Dendritic cell treated with granulocyte-macrophage colony-stimulating factor and Interleukin-4, amounts not matched to agents 40 ng/mL and 50 ng/mL, for 4 days (primary cell): ENCODE results near the gene TMEM107.
A peak's percentile ranks its signal among the peaks of the same experiment; 100 is the strongest.

ENCODE experiments used
- H3K27ac Mint-ChIP-seq: one replicate; pipeline ENCODE4 v1.8.0; 2022; ENCODE audit warnings: mild to moderate bottlenecking, mixed read lengths
- H3K27me3 Mint-ChIP-seq: one replicate; pipeline ENCODE4 v1.8.0; 2022; ENCODE audit warnings: mild to moderate bottlenecking, mixed read lengths
- H3K36me3 Mint-ChIP-seq: one replicate; pipeline ENCODE4 v1.8.0; 2022; ENCODE audit warnings: low read depth, mixed read lengths
- H3K4me1 Mint-ChIP-seq: one replicate; pipeline ENCODE4 v1.8.0; 2022; ENCODE audit warnings: low read depth, mixed read lengths
- H3K4me3 Mint-ChIP-seq: one replicate; pipeline ENCODE4 v1.8.0; 2022; ENCODE audit warnings: mild to moderate bottlenecking, moderate library complexity, mixed read lengths
- H3K9me3 Mint-ChIP-seq: one replicate; pipeline ENCODE4 v1.8.0; 2022; ENCODE audit warnings: mixed read lengths
- intact Hi-C: fragments of 100-400 bp; cut with micrococcal nuclease; formaldehyde crosslinking; loops from one replicate; pipeline ENCODE4 v1.15.0; 2022

Gene TMEM107

GRCh38 chr17:8209907-8210760, 34.0 kb upstream of the TMEM107 start, which contains the start of gene AURKB:
Gene AURKB, minus strand, starts transcription at chr17:8210575. Its CDS starts 351 bp downstream, at chr17:8210224.
- peak within 1 kb of the TSS; percentile 94 for H3K4me3 Mint-ChIP-seq
- intact Hi-C loops = no loop called here
- H3K9me3 Mint-ChIP-seq = no peaks in the 10 kb centered on the region
- H3K4me1 Mint-ChIP-seq = peaks cover 28% of the 10 kb centered on the region
- H3K36me3 Mint-ChIP-seq = peaks cover 16% of the 10 kb centered on the region
- no peaks in the 10 kb centered on the region for H3K27me3 Mint-ChIP-seq
- H3K27ac Mint-ChIP-seq = peak within 1 kb of the TSS; percentile 98

DNA sequence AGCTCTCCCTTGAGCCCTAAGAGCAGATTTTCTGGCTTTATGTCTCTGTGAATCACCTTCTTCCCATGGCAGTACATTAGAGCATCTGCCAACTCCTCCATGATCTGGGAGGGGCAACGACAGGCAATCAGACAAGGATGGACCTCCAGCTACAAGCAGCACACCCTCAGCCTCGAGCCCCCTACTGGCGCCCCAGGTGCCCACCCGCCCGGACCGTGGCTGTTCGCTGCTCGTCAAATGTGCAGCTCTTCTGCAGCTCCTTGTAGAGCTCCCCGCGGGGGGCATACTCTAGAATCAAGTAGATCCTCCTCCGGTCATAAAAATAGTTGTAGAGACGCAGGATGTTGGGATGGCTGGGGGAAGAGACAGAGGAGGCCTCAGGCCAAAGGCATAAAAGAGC, 30.4 kb upstream of the TMEM107 start:
- Mint-ChIP-seq H3K4me1 (peaks cover 27% of the 10 kb centered on the region), H3K27ac (peak overlapping the region; percentile 7), H3K36me3 (peaks cover 6% of the 10 kb centered on the region), H3K27me3 (no peaks in the 10 kb centered on the region), H3K9me3 (no peaks in the 10 kb centered on the region), H3K4me3 (no peak overlapping the region)
- intact Hi-C loops = no loop called here

- no peaks in the 10 kb centered on the region for H3K27me3 Mint-ChIP-seq
- H3K4me1 Mint-ChIP-seq = peaks cover 23% of the 10 kb centered on the region
- no peak overlapping the region for H3K4me3 Mint-ChIP-seq
- no peaks in the 10 kb centered on the region for H3K9me3 Mint-ChIP-seq
- H3K36me3 Mint-ChIP-seq = no peaks in the 10 kb centered on the region
- peak overlapping the region; percentile 12 for H3K27ac Mint-ChIP-seq
- intact Hi-C loops = no loop called here
Observed at GRCh38 chr17:8204761-8205555, 28.8 kb upstream of the TMEM107 start.

DNA sequence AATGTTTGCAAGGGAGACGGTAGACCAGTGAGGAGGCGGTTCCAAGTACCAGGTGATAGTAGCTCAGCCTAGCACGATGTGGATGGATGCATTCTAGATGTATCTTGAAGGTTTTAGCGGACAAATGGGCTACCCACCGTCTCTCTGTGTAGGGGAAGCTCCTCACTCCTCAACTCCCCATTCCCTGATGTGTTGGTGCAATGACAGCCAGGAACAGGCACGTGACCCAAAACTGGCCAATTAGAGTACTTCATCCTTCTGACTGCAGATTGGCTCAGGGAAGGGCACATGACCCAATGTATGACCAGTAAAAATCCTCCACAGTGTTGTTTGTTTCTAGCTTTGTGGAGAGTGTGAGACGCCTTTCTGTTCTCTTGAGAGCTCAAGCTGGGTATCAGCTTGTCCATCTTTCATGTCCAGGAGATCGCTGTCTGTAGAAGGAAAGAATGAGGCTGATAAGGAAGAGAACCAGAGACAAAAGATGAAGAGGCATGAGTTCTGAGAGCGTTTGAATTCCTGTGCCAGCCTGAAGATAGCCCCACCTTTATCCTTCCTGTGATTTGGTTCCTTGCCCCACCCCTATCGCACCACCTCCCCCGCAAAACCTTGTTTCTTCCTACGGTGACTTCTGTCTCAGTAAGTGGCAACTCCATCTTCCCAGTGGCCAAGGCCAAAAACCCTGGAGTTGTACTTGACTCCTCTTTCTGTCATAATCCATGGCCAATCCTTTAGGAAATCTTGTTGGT, 16.1 kb upstream of the TMEM107 start:
- no peak overlapping the region for H3K27ac Mint-ChIP-seq
- no peaks in the 10 kb centered on the region for H3K36me3 Mint-ChIP-seq
- intact Hi-C loops = loop anchor here (1.0 kb wide), 1 partner anchor 8 kb away; no protein-coding TSS in a partner anchor
- H3K4me3 Mint-ChIP-seq = no peak overlapping the region
- no peaks in the 10 kb centered on the region for H3K9me3 Mint-ChIP-seq
- H3K4me1 Mint-ChIP-seq = peaks cover 9% of the 10 kb centered on the region
- H3K27me3 Mint-ChIP-seq = no peaks in the 10 kb centered on the region

GRCh38 chr17:8190506-8190905, 14.3 kb upstream of the TMEM107 start:
- H3K4me3 Mint-ChIP-seq = peak overlapping the region; percentile 53
- no peaks in the 10 kb centered on the region for H3K27me3 Mint-ChIP-seq
- intact Hi-C loops = no loop called here
- no peaks in the 10 kb centered on the region for H3K4me1 Mint-ChIP-seq
- no peak overlapping the region for H3K27ac Mint-ChIP-seq
- H3K36me3 Mint-ChIP-seq = no peaks in the 10 kb centered on the region
- H3K9me3 Mint-ChIP-seq = no peaks in the 10 kb centered on the region

- peak within 1 kb of the TSS; percentile 53 for H3K4me3 Mint-ChIP-seq
- H3K9me3 Mint-ChIP-seq = no peaks in the 10 kb centered on the region
- no peaks in the 10 kb centered on the region for H3K36me3 Mint-ChIP-seq
- H3K27ac Mint-ChIP-seq = no peak within 1 kb of the TSS
- intact Hi-C loops = loop anchor here (5.0 kb wide), 1 partner anchor 112 kb away; no protein-coding TSS in a partner anchor
- H3K27me3 Mint-ChIP-seq = no peaks in the 10 kb centered on the region
- H3K4me1 Mint-ChIP-seq = no peaks in the 10 kb centered on the region
Observed at GRCh38 chr17:8189711-8190477, 13.7 kb upstream of the TMEM107 start, which contains the start of gene BORCS6. Gene BORCS6, minus strand, starts transcription at chr17:8190180. Its CDS starts 40 bp downstream, at chr17:8190140.

GRCh38 chr17:8189041-8189710, 13.0 kb upstream of the TMEM107 start:
- Mint-ChIP-seq H3K4me3 (no peak overlapping the region), H3K27me3 (no peaks in the 10 kb centered on the region), H3K4me1 (peaks cover 1% of the 10 kb centered on the region), H3K9me3 (no peaks in the 10 kb centered on the region), H3K36me3 (no peaks in the 10 kb centered on the region), H3K27ac (no peak overlapping the region)
- intact Hi-C loops = loop anchor here (5.0 kb wide), 1 partner anchor 113 kb away; no protein-coding TSS in a partner anchor

DNA sequence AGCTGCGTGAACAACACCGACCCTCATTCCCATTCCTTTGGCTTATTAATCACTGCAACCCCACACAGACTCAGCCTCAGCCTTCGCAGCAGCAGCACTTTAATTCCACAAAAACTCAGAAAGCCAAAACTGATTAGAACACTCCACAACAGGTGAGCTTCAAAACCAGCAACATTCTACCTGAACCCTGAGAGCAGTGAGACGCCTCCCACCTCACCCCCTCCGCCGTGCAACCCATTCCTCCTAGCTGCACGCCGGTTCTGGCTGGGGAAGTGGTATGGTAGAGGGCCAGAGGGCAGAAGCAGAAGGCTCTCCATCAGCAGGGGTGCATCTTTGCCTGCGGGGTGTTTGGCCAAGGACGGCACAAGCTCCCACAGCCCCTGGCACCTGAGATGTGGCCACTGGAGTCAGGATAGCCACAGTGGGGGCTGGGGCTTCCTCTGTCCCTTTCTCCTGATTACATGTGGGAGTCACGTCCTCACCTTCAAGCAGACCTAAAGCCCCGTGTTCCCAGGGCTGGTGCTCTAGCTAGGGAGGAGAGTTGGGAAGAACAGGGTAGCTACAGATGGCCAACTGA, 12.2 kb upstream of the TMEM107 start:
- H3K4me3 Mint-ChIP-seq = no peak overlapping the region
- peaks cover 6% of the 10 kb centered on the region for H3K27me3 Mint-ChIP-seq
- no peaks in the 10 kb centered on the region for H3K9me3 Mint-ChIP-seq
- no peak overlapping the region for H3K27ac Mint-ChIP-seq
- H3K36me3 Mint-ChIP-seq = no peaks in the 10 kb centered on the region
- intact Hi-C loops = loop anchor here (5.0 kb wide), 1 partner anchor 114 kb away; no protein-coding TSS in a partner anchor
- H3K4me1 Mint-ChIP-seq = peaks cover 8% of the 10 kb centered on the region

GRCh38 chr17:8187517-8188262, 11.5 kb upstream of the TMEM107 start:
- peaks cover 7% of the 10 kb centered on the region for H3K27me3 Mint-ChIP-seq
- peaks cover 8% of the 10 kb centered on the region for H3K4me1 Mint-ChIP-seq
- intact Hi-C loops = loop anchor here (1.0 to 5.0 kb wide), 4 partner anchors 34 to 115 kb away; no protein-coding TSS in a partner anchor
- no peaks in the 10 kb centered on the region for H3K36me3 Mint-ChIP-seq
- no peak overlapping the region for H3K4me3 Mint-ChIP-seq
- H3K27ac Mint-ChIP-seq = no peak overlapping the region
- H3K9me3 Mint-ChIP-seq = no peaks in the 10 kb centered on the region

GRCh38 chr17:8186787-8187516, 10.8 kb upstream of the TMEM107 start:
- H3K27me3 Mint-ChIP-seq = peaks cover 9% of the 10 kb centered on the region
- no peak overlapping the region for H3K4me3 Mint-ChIP-seq
- peaks cover 8% of the 10 kb centered on the region for H3K4me1 Mint-ChIP-seq
- H3K9me3 Mint-ChIP-seq = no peaks in the 10 kb centered on the region
- intact Hi-C loops = loop anchor here (1.0 to 5.0 kb wide), 4 partner anchors 34 to 115 kb away; no protein-coding TSS in a partner anchor
- no peaks in the 10 kb centered on the region for H3K36me3 Mint-ChIP-seq
- no peak overlapping the region for H3K27ac Mint-ChIP-seq

DNA sequence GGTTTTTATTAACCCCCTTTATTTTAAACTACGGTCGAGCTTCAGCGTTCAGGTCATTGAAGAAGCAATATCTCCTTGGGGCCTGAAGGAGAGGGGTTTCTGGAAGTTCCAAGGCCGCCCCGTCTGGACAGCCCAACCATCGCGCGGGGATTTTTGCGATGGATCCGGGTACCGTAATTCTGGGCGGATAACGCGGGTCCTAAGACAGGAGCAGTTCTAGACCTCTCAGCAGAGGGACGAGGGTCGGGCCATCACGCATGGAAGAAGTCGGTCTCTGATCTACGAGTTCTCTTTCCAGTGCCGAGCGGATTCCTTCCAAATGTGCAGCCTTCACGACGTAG, 10.2 kb upstream of the TMEM107 start:
- H3K27me3 Mint-ChIP-seq = peaks cover 9% of the 10 kb centered on the region
- H3K36me3 Mint-ChIP-seq = no peaks in the 10 kb centered on the region
- H3K27ac Mint-ChIP-seq = no peak overlapping the region
- no peak overlapping the region for H3K4me3 Mint-ChIP-seq
- intact Hi-C loops = loop anchor here (2.0 to 5.0 kb wide), 2 partner anchors 48 to 116 kb away; no protein-coding TSS in a partner anchor
- H3K4me1 Mint-ChIP-seq = peaks cover 10% of the 10 kb centered on the region
- no peaks in the 10 kb centered on the region for H3K9me3 Mint-ChIP-seq
